ENCODE results near the gene KLHL6. TPM values are rescaled to one million over a fixed set of nuclear protein-coding genes. Genes with fewer than 3 reads are reported as not detected.

Gene KLHL6
- total and polyA plus RNA-seq, 8 donors = 1.4 to 21.6 (median 2.2) TPM

DNA sequence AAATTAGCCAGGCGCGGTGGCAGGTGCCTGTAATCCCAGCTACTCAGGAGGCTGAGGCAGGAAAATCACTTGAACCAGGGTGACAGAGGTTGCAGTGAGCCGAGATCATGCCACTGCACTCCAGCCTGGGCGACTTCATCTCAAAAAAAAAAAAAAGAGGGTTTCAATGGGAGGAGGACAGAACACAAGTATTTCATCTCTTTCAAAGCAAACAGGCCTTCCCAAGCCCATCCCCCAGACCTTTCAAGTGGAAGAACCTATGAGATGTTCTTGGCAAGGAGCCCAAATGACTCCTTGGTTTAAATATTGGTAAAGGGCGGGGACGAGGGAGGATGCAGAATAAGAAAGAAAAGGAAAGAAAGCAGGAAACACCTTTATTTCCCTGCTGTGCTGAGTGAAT lies 64.9 kb downstream of the KLHL6 start:
- H3K27me3 ChIP-seq = no peaks in the 10 kb centered on the region
- TF ChIP-seq, protein P1, sequence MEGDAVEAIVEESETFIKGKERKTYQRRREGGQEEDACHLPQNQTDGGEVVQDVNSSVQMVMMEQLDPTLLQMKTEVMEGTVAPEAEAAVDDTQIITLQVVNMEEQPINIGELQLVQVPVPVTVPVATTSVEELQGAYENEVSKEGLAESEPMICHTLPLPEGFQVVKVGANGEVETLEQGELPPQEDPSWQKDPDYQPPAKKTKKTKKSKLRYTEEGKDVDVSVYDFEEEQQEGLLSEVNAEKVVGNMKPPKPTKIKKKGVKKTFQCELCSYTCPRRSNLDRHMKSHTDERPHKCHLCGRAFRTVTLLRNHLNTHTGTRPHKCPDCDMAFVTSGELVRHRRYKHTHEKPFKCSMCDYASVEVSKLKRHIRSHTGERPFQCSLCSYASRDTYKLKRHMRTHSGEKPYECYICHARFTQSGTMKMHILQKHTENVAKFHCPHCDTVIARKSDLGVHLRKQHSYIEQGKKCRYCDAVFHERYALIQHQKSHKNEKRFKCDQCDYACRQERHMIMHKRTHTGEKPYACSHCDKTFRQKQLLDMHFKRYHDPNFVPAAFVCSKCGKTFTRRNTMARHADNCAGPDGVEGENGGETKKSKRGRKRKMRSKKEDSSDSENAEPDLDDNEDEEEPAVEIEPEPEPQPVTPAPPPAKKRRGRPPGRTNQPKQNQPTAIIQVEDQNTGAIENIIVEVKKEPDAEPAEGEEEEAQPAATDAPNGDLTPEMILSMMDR (IDR thresholded peaks at IDR 0.05) = no peak
- peak; percentile 86 for ATAC-seq
- no peak overlapping the region for H3K4me3 ChIP-seq
- H3K4me1 ChIP-seq = peaks cover 7 to 17% of the 10 kb centered on the region in 2 donors
- intact Hi-C loops (cut with DNase I) = no loop called here
- DNase-seq = peak in 1 of 4 donors; percentile 73
- H3K36me3 ChIP-seq = peaks cover 0 to 46% of the 10 kb centered on the region in 2 donors
- peak overlapping the region in 1 of 2 donors; percentile 37 for H3K27ac ChIP-seq
- no peaks in the 10 kb centered on the region for H3K9me3 ChIP-seq

DNA sequence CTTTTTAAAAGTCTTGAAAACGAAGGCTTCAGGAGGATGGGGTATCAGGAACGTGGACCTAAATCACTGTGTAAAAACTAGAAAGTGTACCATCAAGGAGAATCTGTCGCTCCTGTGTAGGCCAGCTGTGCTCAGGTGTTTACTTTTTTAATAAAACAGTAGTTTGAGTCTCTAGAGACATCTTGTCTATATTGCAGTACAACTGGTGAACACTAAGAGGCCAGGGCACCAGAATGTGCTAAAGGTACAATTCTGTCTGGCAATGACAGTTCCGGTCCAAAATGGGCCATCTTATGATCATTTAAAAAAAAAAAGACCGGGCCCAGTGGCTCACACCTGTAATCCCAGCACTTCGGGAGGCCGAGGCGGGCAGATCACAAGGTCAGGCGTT lies 65.3 kb downstream of the KLHL6 start:
- DNase-seq (no peak), ATAC-seq (peak; percentile 8)
- Histone ChIP-seq H3K27me3 (no peaks in the 10 kb centered on the region), H3K36me3 (peaks cover 0 to 46% of the 10 kb centered on the region in 2 donors), H3K4me3 (no peak overlapping the region), H3K4me1 (peaks cover 7 to 17% of the 10 kb centered on the region in 2 donors), H3K27ac (peak overlapping the region; percentile 35 to 37), H3K9me3 (no peaks in the 10 kb centered on the region)
- TF ChIP-seq, protein P1 (IDR thresholded peaks at IDR 0.05) = no peak
- intact Hi-C loops (cut with DNase I) = no loop called here

DNA sequence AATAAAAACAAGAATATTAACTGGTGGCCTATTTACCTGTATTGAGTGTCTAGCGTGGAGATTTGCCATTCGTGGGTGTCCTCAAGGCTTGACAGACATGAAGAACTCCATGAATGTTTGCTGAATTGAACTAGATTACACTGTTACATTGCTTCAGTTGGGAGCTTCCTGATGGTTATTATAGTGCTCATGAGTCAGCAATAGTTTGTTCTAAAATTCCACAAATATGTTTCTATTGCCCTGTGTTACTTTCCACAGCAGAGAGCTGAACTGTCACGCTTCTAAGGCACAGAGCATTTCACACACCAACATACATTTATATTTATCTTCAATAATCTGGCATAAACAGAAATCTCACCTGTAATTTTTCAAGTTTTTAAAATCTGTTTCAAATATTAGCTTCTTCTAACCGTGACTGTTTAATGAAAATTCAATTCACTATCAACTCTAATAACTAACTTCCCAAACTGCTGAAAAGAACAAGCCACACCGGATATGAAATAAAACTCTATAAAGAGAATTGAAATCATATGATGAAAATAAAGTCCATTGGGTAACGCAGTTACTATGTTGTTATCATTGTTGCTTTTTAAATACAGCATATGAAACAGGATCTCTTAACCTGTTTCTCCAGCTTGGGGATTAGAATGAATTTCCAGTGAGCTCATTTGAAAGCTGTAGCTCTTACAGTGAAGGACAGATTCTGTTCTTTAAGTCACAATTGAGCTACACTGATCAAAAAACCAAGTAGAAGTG lies 65.9 kb downstream of the KLHL6 start:
- H3K27ac ChIP-seq = peak overlapping the region in 1 of 2 donors; percentile 35
- H3K9me3 ChIP-seq = no peaks in the 10 kb centered on the region
- no peaks in the 10 kb centered on the region for H3K27me3 ChIP-seq
- H3K4me3 ChIP-seq = no peak overlapping the region
- ATAC-seq (peak; percentile 27), DNase-seq (peak in 1 of 4 donors; percentile 34)
- TF ChIP-seq, protein P1 (IDR thresholded peaks at IDR 0.05) = no peak
- intact Hi-C loops (cut with DNase I) = no loop called here
- H3K4me1 ChIP-seq = peaks cover 7 to 17% of the 10 kb centered on the region in 2 donors
- H3K36me3 ChIP-seq = peaks cover 0 to 46% of the 10 kb centered on the region in 2 donors

DNA sequence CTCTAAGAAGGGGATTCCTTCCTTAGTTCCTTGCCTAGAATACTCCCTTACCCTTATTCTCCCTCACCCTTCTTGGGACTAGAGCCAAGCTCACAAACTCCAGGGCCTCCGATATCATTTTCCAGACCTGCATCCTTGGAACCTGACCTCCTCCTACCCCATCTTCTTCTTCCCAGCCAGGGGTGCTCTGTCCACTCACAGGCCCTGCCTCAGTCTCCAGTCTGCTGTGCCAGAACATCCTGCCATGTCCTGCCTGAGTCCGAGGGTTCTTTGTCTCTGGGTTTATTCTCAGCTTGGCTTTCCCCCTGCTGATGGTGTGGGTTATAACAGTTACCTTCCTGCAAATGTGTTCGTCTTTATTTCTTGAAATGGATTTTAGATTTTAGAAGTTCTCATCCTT lies 67.2 kb downstream of the KLHL6 start:
- ATAC-seq (no peak), DNase-seq (no peak)
- TF ChIP-seq, protein P1 (IDR thresholded peaks at IDR 0.05) = no peak
- Histone ChIP-seq H3K4me1 (peaks cover 7 to 27% of the 10 kb centered on the region in 2 donors), H3K27me3 (no peaks in the 10 kb centered on the region), H3K9me3 (no peaks in the 10 kb centered on the region), H3K27ac (no peak overlapping the region), H3K36me3 (peaks cover 0 to 37% of the 10 kb centered on the region in 2 donors), H3K4me3 (no peak overlapping the region)
- intact Hi-C loops (cut with DNase I) = no loop called here

DNA sequence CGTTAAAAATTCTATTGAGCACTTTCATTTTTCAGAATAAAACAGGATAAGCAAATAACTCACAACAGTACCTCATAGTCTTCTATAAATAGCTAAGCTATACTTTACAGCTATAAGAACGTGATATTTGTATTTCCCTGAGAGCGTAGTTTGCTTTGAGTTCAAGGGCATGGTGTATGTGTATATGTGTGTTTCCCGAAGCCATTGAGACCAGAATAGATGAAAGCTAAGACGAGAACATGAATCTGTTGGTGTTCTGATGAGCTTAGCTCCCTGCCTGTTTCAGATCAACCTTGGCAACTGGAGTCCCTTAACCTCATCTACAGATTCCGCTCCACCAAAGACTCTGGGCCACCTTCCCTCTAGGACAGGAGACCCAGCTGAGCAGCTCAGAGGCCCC lies 67.6 kb downstream of the KLHL6 start:
- Histone ChIP-seq H3K27me3 (no peaks in the 10 kb centered on the region), H3K4me1 (peaks cover 7 to 31% of the 10 kb centered on the region in 2 donors), H3K27ac (no peak overlapping the region), H3K4me3 (no peak overlapping the region), H3K9me3 (no peaks in the 10 kb centered on the region), H3K36me3 (peaks cover 0 to 32% of the 10 kb centered on the region in 2 donors)
- DNase-seq = peak in 1 of 4 donors; percentile 20
- no peak for ATAC-seq
- TF ChIP-seq, protein P1 (IDR thresholded peaks at IDR 0.05) = no peak
- intact Hi-C loops (cut with DNase I) = no loop called here

Data from left lung (tissue), 10 donors.